ENCODE results near the gene TMX1. TPM values are rescaled to one million over a fixed set of nuclear protein-coding genes. Genes with fewer than 3 reads are reported as not detected.

TMX1 gene
- polyA plus RNA-seq, 10 donors, result 28.4 to 40.4 (median 35.2) TPM

DNA sequence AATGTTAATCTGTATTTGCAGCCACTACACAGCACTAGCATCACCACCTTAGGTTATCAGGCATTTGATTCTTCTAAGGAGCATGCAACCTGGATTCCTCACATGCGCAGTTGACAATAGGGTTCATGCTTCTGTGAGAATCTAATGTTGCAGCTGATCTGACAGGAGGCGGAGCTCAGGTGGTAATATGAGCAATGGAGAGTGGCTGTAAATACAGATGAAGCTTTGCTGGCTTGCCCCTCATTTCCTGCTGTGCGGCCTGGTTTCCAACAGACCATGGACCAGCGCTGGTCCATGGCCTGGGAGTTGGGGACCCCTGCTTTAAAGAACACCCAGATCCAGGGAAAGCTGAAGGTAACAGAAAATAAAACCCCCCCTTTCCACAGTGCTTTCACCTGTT is 51.0 kb downstream of the TMX1 start:
- no peak for DNase-seq

DNA sequence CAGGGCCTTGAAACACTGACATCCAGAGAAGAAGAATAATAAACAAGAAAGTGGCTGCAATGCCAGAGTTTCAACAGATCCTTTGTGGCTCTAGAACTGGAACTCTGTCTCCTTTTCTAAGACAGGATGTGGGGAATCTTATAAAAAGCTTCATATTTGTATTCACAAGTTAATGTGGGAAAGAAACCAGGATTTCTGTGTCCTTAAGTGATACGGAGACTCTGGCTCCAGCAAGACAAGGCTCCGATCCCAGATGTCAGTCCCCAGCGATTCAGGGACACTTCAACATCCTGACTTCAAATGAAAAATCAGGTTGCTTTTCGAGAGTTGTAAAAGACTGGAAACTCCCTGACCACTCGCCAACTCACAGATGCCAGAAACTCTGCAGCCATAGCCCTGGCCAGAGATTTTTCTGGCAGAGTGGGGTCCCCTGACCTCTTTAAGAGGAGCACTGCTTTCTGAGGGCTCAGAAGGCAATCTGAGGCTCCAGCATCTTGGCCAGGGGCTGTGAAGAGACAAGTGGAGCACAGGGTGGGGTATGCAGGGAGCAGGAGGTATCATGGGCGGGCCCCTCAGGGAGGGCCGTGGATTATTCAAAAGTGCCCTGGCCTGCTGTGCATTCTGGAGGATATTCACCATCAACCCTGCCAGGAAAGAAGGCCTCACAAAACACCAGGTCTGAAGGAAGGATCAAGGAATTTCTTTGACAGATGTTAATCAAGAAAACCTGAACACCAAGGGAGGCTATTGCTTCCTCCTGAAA is 53.3 kb downstream of the TMX1 start:
- DNase-seq, result peak; percentile 46 to 82 (median 78)

DNA sequence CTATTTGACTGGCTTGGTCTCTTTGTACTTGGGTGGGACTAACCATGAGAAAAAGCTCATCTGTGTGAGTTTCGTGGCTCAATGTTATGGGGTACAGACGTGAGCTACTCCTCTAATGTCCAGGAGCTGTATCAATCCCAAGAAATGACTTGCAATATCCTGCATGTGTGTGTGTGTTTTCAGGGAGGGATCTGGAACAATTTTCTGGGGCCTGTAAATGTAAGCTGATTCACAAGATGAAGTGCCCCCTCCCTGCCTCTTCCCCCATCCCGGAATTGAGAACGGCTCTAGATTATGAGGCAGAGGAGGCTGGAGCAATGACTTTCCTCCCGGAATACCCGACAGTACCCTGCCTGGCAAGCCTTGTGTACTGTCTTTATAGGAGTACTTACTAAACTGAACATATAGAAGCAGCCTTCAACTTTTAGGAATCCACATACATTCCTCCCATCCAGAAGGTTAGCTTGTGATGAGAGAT is 53.9 kb downstream of the TMX1 start:
- peak in 2 of 3 donors; percentile 28 to 65 for DNase-seq

DNA sequence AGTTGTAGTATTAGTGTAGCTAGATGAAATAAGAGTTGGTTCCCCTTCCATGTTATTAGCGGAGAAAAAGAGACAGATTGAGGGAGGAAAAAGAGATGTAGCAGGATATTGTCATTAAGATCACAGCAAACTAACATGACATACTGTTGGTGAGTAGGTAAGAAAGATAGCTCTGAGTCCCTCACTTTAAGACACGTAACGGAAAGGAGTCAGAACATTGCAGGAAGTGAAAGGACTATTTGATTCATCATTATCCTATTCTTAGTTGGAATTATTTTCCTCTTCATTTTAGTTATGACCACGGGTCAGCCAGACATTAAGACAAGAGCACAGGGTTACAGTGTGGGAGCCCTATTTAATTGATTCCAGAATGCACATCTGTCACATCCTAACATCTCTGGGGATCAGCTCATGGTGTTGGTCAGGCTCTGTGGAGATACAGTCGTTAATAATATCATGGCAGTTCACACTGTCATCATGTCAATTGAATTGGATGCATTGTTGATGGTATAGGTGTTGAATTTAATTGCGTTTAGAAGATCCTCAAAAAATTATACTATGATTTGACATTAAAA is 55.0 kb downstream of the TMX1 start:
- no peak for DNase-seq

DNA sequence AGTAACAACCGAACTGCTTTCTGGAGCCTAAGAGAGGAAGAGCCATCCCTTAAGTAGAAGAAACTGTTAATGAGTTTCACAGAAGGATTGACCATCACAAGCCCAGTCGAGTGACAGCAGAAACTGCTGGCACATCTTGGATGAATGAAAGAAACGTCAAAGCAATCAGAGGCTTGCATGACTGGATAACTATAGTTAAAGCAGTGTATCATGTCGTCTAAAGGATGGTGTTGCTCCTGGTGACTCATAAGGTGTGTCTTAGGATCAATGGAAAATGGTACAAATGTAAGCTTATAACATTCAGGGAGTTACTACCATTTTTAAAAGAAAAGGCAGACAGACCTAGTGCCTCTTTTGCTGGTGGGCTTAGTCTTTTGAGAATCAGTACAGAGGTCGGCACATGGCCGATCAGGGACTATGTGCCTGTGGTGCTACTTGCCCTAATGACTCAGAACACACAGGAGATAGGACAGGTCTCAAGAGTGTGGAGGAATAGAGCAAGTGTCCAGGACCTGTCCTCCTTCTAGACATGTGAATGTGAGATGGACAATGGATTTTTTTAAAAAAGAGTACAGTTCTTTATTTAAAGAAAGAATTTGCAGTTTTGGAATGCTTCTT is 55.7 kb downstream of the TMX1 start:
- no peak for DNase-seq

DNA sequence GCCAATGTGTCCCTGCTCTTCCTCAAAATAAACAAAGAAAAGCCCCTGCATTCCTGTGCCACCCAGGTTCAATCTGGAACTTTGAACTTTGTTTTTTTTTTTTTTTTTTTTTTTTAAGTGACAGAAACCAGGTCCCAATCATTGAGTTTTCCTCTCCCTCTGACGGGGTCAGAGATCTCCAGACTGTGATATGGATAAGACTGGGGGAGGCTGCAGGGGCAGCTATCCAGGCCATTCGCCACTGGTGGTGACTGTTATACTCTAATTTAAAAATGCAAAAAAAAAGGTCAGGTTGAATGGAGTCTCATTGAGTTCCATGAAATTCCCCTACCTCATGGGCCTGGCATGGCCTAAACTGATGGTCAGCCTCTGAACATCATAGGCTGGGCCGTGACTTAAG is 57.0 kb downstream of the TMX1 start:
- DNase-seq, result no peak

DNA sequence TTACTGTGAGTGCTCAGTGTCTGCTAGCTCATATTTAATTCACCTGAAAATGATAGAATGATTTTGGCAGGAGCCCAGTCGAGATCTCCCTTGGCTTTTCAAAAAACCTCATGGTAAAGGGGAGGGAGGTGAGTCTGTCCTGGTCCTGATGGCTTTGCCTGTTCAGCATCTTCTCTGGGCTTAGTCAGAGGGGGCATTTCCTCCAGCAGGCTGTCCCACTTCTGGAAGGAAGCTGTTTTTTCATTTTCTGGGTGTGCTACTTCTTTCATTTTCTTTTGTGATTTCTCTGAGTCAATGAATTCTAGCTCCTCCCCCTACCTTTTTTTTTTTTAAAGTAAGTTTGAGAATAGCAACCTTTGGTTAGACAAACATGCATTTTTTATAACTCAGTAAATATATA is 58.8 kb downstream of the TMX1 start:
- DNase-seq, result no peak

DNA sequence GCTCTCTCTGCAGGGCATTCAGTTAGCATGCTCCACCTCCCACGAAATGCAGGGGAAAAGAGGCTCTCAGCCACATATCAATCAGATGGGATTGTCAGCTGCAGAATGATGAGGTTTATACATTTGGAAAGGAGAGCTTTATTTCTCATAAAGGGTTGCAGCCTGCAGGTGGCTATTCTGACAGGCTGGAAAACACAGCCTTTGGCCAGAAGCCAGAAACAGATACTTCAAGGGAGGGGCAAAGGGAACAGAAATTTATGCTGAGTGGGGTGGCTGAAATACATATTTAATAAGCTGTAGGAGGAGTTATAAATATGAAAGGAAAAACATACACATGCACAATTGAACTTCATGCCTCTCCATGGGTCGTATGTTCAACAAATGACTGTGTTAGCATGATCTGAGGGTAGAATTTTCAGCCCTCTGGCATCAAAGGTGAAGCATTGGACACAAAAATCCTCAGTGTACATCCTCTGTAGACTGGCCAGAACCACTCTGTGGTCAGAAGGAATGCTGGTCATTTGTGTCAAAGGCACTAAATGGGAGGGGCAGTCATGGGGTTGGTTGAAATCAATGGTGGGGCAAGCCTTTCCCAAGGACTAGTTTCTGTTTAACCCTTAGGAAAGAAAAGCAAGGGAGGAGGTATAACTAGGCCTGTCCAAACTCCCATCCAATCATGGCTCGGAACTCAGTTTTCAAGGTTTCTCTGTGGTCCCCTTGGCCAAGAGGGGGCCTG is 62.4 kb downstream of the TMX1 start:
- DNase-seq, result peak in 1 of 3 donors; percentile 36

DNA sequence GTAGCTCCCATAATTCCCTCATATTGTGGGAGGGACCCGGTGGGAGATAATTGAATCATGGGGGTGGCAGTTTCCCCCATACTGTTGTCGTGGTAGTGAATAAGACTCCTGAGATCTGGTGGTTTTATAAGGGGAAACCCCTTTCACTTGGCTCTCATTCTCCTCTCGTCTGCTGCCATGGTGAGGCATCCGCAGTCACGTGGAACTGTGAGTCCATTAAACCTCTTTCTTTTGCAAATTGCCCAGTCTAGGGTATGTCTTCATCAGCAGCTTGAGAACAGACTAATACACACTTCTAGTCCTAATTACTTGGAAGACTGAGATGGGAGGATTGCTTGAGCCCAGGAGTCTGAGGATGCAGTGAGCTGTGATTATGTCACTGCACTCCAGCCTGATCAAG is 64.4 kb downstream of the TMX1 start:
- DNase-seq, result no peak

DNA sequence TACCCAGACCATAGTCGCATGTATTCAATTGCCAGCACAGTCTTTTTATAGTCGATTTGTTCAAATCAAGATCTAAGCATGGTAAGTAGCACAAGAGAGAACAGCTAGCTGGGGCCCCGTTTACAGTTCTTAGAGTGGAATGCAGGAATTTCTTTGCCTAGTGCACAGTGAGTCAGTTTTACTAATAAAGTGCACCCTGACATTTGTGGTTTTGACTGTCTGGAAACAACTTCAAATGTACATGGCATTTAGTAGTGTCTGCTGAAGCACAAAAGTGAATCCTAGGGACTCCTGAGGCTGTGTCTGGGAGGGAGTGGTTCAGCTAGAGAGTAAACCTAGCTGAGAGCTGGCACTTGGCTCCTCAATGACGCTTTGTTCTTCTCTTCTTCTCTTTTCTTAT is 64.9 kb downstream of the TMX1 start:
- peak in 1 of 3 donors; percentile 91 for DNase-seq

DNA sequence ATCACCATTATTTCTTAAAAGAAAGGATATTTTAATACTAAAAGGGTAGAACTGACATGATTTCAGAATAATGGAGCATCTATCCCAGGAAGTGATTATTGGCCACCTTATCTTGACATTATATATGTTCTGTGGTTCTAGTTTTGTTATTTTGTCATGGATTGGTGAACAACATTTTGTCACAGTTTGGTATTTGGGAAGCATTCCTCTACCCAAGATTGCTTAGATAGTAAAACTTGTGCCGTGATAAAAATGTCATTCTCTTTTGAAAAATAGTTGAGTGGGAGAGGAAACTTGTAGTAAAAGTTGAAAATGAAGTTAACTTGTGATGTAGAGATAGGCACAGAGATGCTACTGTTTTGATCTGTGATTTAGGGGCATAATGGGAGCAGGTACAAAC is 65.7 kb downstream of the TMX1 start:
- no peak for DNase-seq

Other genes with a start within 250 kb of the TMX1 start
- 1 to 10 TPM in 9 of 10 donors, under 1 TPM in 1; 0.65 to 6.7 (median 2.5) TPM for gene TRIM9, start 145.1 kb upstream of the TMX1 start, polyA plus RNA-seq (ENCODE audit: insufficient read length in 10 of 10)

Measured in muscle of back (tissue), 11 donors.